Caco-2 (cell line): ENCODE measurements around the gene GALNT18. TPM values are rescaled to one million over a fixed set of nuclear protein-coding genes. Genes with fewer than 3 reads are reported as not detected.

ENCODE experiments used
- BruUV-seq: library from RNA; stranded (reverse); fragments of 400-500 nt; replicated peaks from 2 replicates; lab custom pipeline; 2021; lab: Mats Ljungman, UMichigan
- CTCF ChIA-PET: fragments of 300-600 bp; sonication (Branson Sonifier 250); formaldehyde crosslinking; loops from one replicate; lab custom pipeline; 2022; ENCODE audit warnings: antibody characterized with exemption; lab: Charles Lee
- POLR2A ChIA-PET: fragments of 300-600 bp; sonication (Branson Sonifier 250); formaldehyde crosslinking; loops from one replicate; lab custom pipeline; 2022; ENCODE audit warnings: antibody characterized with exemption; lab: Charles Lee
- DNase-seq, 2 experiments: peaks; one replicate each; pipeline versions ENCODE4 v3.0.0 to v3.0.0-alpha.2; 2020 to 2022
- H3K27me3 ChIP-seq: replicated peaks from 2 replicates; pipeline ENCODE4 v1.6.0; 2011; ENCODE audit warnings: low read length; ENCODE audit not compliant: control insufficient read depth, insufficient read depth
- H3K36me3 ChIP-seq: 2 replicates; pipeline ENCODE4 v1.5.1; 2011; ENCODE audit warnings: low read length; ENCODE audit not compliant: control insufficient read depth, insufficient read depth
- H3K4me1 ChIP-seq: fragments of 250-450 bp; sonication (Bioruptor Pico); 2 replicates; pipeline ENCODE4 v1.5.1; 2020; ENCODE audit warnings: mild to moderate bottlenecking
- H3K4me3 ChIP-seq: 2 replicates; pipeline ENCODE4 v1.5.1; 2011; ENCODE audit warnings: low read depth, mild to moderate bottlenecking, control low read depth, low read length
- H3K9me3 ChIP-seq: fragments of 250-450 bp; sonication (Bioruptor Pico); 2 replicates; pipeline ENCODE4 v1.5.1; 2020; ENCODE audit warnings: mild to moderate bottlenecking, moderate library complexity
- H3K27ac Mint-ChIP-seq: one replicate; pipeline ENCODE4 v1.8.0; 2022; ENCODE audit warnings: mixed read lengths; ENCODE audit not compliant: unreplicated experiment
- H3K27me3 Mint-ChIP-seq: one replicate; pipeline ENCODE4 v1.8.0; 2022; ENCODE audit warnings: mixed read lengths; ENCODE audit not compliant: insufficient read depth, unreplicated experiment
- H3K36me3 Mint-ChIP-seq: one replicate; pipeline ENCODE4 v1.8.0; 2022; ENCODE audit warnings: mild to moderate bottlenecking, mixed read lengths; ENCODE audit not compliant: insufficient read depth, unreplicated experiment
- H3K4me1 Mint-ChIP-seq: one replicate; pipeline ENCODE4 v1.8.0; 2022; ENCODE audit warnings: low read depth, mixed read lengths; ENCODE audit not compliant: unreplicated experiment
- H3K4me3 Mint-ChIP-seq: one replicate; pipeline ENCODE4 v1.8.0; 2022; ENCODE audit warnings: mild to moderate bottlenecking, moderate library complexity, mixed read lengths; ENCODE audit not compliant: unreplicated experiment
- H3K9me3 Mint-ChIP-seq: one replicate; pipeline ENCODE4 v1.8.0; 2022; ENCODE audit warnings: mixed read lengths; ENCODE audit not compliant: unreplicated experiment
- CTCF ChIP-seq, 2 experiments: fragments of 200-600 bp in 1 of 2; IDR thresholded peaks; 1 replicate in 1 of 2; 2 replicates in 1 of 2; pipeline versions ENCODE4 v1.5.1 to v1.8.0; 2011 to 2022; ENCODE audit warnings: antibody characterized with exemption in 1 of 2, control low read depth in 1 of 2, inconsistent platforms in 1 of 2, low read depth in 1 of 2, low read length in 1 of 2, mild to moderate bottlenecking in 1 of 2, moderate library complexity in 1 of 2; ENCODE audit not compliant: insufficient read depth in 1 of 2, severe bottlenecking in 1 of 2, unreplicated experiment in 1 of 2
- intact Hi-C: fragments of 100-400 bp; cut with micrococcal nuclease; formaldehyde crosslinking; loops from one replicate; pipeline ENCODE4 v1.10.0; 2022; ENCODE audit not compliant: unreplicated experiment
- total RNA-seq: library from RNA; stranded (reverse); gene quantifications from 2 replicates; pipeline ENCODE4 v1.2.3, GENCODE V29; 2022

Gene GALNT18
- total RNA-seq, 1 experiment from 2014 or later: 0.43 TPM

- H3K9me3 ChIP-seq: no peaks in the 10 kb centered on the region
- no peak for DNase-seq
- Mint-ChIP-seq H3K9me3 (no peaks in the 10 kb centered on the region), H3K27ac (no peak overlapping the region), H3K36me3 (no peaks in the 10 kb centered on the region), H3K4me3 (no peak overlapping the region), H3K27me3 (peaks cover 12% of the 10 kb centered on the region), H3K4me1 (no peaks in the 10 kb centered on the region)
- no TSS peak for BruUV-seq
- TF ChIP-seq CTCF (IDR thresholded peaks at IDR 0.05; ENCODE audit: insufficient read depth in 1 of 2, low read depth in 1 of 2, low read length in 1 of 2, severe bottlenecking in 1 of 2, unreplicated experiment in 1 of 2): no peak
- intact Hi-C loops: no loop called here
- ChIA-PET CTCF (no interaction called here), POLR2A (no interaction called here)
- no peaks in the 10 kb centered on the region for H3K4me1 ChIP-seq
- no peaks in the 10 kb centered on the region for H3K27me3 ChIP-seq
- H3K4me3 ChIP-seq: no peak overlapping the region
- no peaks in the 10 kb centered on the region for H3K36me3 ChIP-seq
Measured at GRCh38 chr11:11545285-11546275, 76.2 kb downstream of the GALNT18 start.

- no peak for DNase-seq
- TF ChIP-seq CTCF (IDR thresholded peaks at IDR 0.05; ENCODE audit: insufficient read depth in 1 of 2, low read depth in 1 of 2, low read length in 1 of 2, severe bottlenecking in 1 of 2, unreplicated experiment in 1 of 2): no peak
- POLR2A ChIA-PET: no interaction called here
- H3K36me3 ChIP-seq: no peaks in the 10 kb centered on the region
- H3K27ac Mint-ChIP-seq: no peak overlapping the region
- H3K36me3 Mint-ChIP-seq: no peaks in the 10 kb centered on the region
- H3K4me3 Mint-ChIP-seq: no peak overlapping the region
- no peak overlapping the region for H3K4me3 ChIP-seq
- H3K27me3 Mint-ChIP-seq: peaks cover 9% of the 10 kb centered on the region
- H3K4me1 ChIP-seq: no peaks in the 10 kb centered on the region
- H3K9me3 ChIP-seq: no peaks in the 10 kb centered on the region
- H3K4me1 Mint-ChIP-seq: no peaks in the 10 kb centered on the region
- BruUV-seq: no TSS peak
- no peaks in the 10 kb centered on the region for H3K9me3 Mint-ChIP-seq
- H3K27me3 ChIP-seq: no peaks in the 10 kb centered on the region
- CTCF ChIA-PET: no interaction called here
- intact Hi-C loops: no loop called here
Measured at GRCh38 chr11:11543656-11544055, 78.1 kb downstream of the GALNT18 start.

GRCh38 chr11:11540157-11540556 lies 81.6 kb downstream of the GALNT18 start:
- Mint-ChIP-seq H3K36me3 (no peaks in the 10 kb centered on the region), H3K9me3 (no peaks in the 10 kb centered on the region), H3K4me1 (no peaks in the 10 kb centered on the region), H3K27ac (no peak overlapping the region), H3K27me3 (peaks cover 3% of the 10 kb centered on the region), H3K4me3 (no peak overlapping the region)
- intact Hi-C loops: no loop called here
- Histone ChIP-seq H3K4me3 (no peak overlapping the region), H3K4me1 (no peaks in the 10 kb centered on the region), H3K36me3 (no peaks in the 10 kb centered on the region), H3K9me3 (no peaks in the 10 kb centered on the region), H3K27me3 (no peaks in the 10 kb centered on the region)
- CTCF ChIA-PET: no interaction called here
- BruUV-seq: no TSS peak
- DNase-seq: no peak
- TF ChIP-seq CTCF (IDR thresholded peaks at IDR 0.05; ENCODE audit: insufficient read depth in 1 of 2, low read depth in 1 of 2, low read length in 1 of 2, severe bottlenecking in 1 of 2, unreplicated experiment in 1 of 2): no peak
- POLR2A ChIA-PET: no interaction called here
